Duodenal mucosa (tissue), 2 donors: Measurements from ENCODE around the gene SPG7.

Experiments
- H3K27ac ChIP-seq: one replicate; pipeline ENCODE4 v1.7.0; 2013; ENCODE audit warnings: low read depth, low read length
- H3K27me3 ChIP-seq, 2 donors: one replicate each; pipeline ENCODE4 v1.7.0; 2013; ENCODE audit warnings: low read length in 2 of 2, control low read depth in 1 of 2; ENCODE audit not compliant: insufficient read depth in 2 of 2, control insufficient read depth in 1 of 2
- H3K36me3 ChIP-seq, 2 donors: one replicate each; pipeline ENCODE4 v1.7.0; 2013; ENCODE audit warnings: low read length in 2 of 2, control low read depth in 1 of 2; ENCODE audit not compliant: insufficient read depth in 2 of 2, control insufficient read depth in 1 of 2
- H3K4me1 ChIP-seq, 2 donors: one replicate each; pipeline ENCODE4 v1.7.0; 2013; ENCODE audit warnings: low read length in 2 of 2, control low read depth in 1 of 2; ENCODE audit not compliant: insufficient read depth in 2 of 2, control insufficient read depth in 1 of 2
- H3K4me3 ChIP-seq, 2 donors: one replicate each; pipeline ENCODE4 v1.7.0; 2013; ENCODE audit warnings: low read length in 2 of 2, low read depth in 1 of 2
- H3K9ac ChIP-seq, 2 donors: one replicate each; pipeline ENCODE4 v1.7.0; 2013; ENCODE audit warnings: low read length in 2 of 2, low read depth in 1 of 2
- H3K9me3 ChIP-seq, 2 donors: one replicate each; pipeline ENCODE4 v1.7.0; 2013; ENCODE audit warnings: low read length in 2 of 2, control low read depth in 1 of 2; ENCODE audit not compliant: control insufficient read depth in 1 of 2

SPG7 gene

GRCh38 chr16:89530401-89531381 is 22.5 kb downstream of the SPG7 start:
- Histone ChIP-seq H3K4me3 (no peak overlapping the region), H3K27ac (no peak overlapping the region), H3K36me3 (peaks cover 51 to 82% of the 10 kb centered on the region in 2 donors), H3K9me3 (no peaks in the 10 kb centered on the region), H3K4me1 (peaks cover 16 to 17% of the 10 kb centered on the region in 2 donors), H3K9ac (no peak overlapping the region), H3K27me3 (no peaks in the 10 kb centered on the region)

GRCh38 chr16:89531821-89532526 is 23.8 kb downstream of the SPG7 start:
- H3K36me3 ChIP-seq = peaks cover 43 to 74% of the 10 kb centered on the region in 2 donors

DNA sequence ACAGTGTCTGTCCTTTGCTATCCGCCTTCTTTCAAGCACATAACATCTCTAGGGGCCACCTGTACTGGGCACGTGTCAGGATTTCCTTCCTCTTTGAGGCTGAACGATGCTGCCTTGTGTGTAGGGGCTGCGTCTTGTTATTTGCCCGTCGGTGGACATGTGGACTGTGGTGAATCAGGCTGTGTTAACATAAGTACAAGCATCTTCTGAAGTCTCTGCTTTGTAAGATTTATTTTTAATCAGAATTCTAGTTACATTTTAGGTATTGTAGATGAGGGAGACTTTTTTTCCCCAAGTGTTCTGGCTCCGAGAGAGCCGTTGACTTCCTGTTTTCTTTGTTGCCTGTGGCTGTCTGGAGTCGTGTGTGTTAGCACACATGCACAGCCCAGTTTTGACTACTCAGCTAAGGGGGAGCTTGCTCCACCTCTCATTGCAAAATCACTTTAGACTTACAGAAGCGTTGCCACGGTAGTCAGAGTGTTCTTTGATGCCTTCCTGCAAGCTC is 26.1 kb downstream of the SPG7 start:
- Histone ChIP-seq H3K9me3 (no peaks in the 10 kb centered on the region), H3K4me3 (peak overlapping the region; percentile 1 to 25), H3K27ac (no peak overlapping the region), H3K9ac (peak overlapping the region; percentile 13 to 28), H3K27me3 (no peaks in the 10 kb centered on the region), H3K36me3 (peaks cover 51 to 76% of the 10 kb centered on the region in 2 donors), H3K4me1 (peaks cover 23 to 25% of the 10 kb centered on the region in 2 donors)

More at GRCh38 chr16:89531821-89532526, 23.8 kb downstream of the SPG7 start:
- Histone ChIP-seq H3K27me3 (no peaks in the 10 kb centered on the region), H3K9ac (no peak overlapping the region), H3K27ac (no peak overlapping the region), H3K4me3 (no peak overlapping the region), H3K9me3 (no peaks in the 10 kb centered on the region), H3K4me1 (peaks cover 22 to 25% of the 10 kb centered on the region in 2 donors)

DNA sequence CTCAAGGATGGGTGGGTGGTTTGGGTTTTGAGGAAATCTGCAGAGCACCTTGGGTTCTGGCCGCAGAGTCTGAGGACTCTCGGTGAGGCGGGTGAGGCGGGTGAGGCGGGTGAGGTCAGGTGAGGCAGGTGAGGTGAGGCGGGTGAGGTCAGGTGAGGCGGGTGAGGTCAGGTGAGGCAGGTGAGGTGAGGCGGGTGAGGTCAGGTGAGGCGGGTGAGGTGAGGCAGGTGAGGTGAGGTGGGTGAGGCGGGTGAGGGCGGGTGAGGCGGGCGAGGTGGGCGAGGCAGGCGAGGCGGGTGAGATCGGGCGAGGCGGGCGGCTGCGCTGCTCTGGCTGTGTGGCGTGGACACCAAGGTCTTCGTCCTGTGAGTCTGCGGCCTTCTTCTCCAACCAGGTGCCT is 28.2 kb downstream of the SPG7 start:
- H3K9ac ChIP-seq = peak overlapping the region in 1 of 2 donors; percentile 42

GRCh38 chr16:89536886-89537548 is 28.8 kb downstream of the SPG7 start:
- Histone ChIP-seq H3K4me1 (peaks cover 23 to 25% of the 10 kb centered on the region in 2 donors), H3K9me3 (no peaks in the 10 kb centered on the region), H3K4me3 (no peak overlapping the region), H3K27ac (peak overlapping the region; percentile 55), H3K27me3 (no peaks in the 10 kb centered on the region), H3K36me3 (peaks cover 35 to 62% of the 10 kb centered on the region in 2 donors), H3K9ac (peak overlapping the region; percentile 7 to 42)

More for the DNA sequence above, 28.2 kb downstream of the SPG7 start:
- Histone ChIP-seq H3K4me1 (peaks cover 23 to 25% of the 10 kb centered on the region in 2 donors), H3K9me3 (no peaks in the 10 kb centered on the region), H3K4me3 (no peak overlapping the region), H3K36me3 (peaks cover 39 to 64% of the 10 kb centered on the region in 2 donors), H3K27me3 (no peaks in the 10 kb centered on the region), H3K27ac (peak overlapping the region; percentile 55)

- H3K27ac ChIP-seq = no peak overlapping the region
- H3K9me3 ChIP-seq = no peaks in the 10 kb centered on the region
These were observed 29.3 kb downstream of the SPG7 start for GRCh38 chr16:89537549-89537925.

GRCh38 chr16:89538286-89538685 is 30.1 kb downstream of the SPG7 start:
- Histone ChIP-seq H3K4me1 (peaks cover 23 to 25% of the 10 kb centered on the region in 2 donors), H3K4me3 (no peak overlapping the region), H3K27me3 (no peaks in the 10 kb centered on the region), H3K36me3 (peaks cover 34 to 55% of the 10 kb centered on the region in 2 donors), H3K27ac (no peak overlapping the region), H3K9ac (no peak overlapping the region), H3K9me3 (no peaks in the 10 kb centered on the region)

More at GRCh38 chr16:89537549-89537925, 29.3 kb downstream of the SPG7 start:
- peaks cover 34 to 57% of the 10 kb centered on the region in 2 donors for H3K36me3 ChIP-seq
- no peak overlapping the region for H3K9ac ChIP-seq
- H3K4me1 ChIP-seq = peaks cover 23 to 25% of the 10 kb centered on the region in 2 donors
- no peaks in the 10 kb centered on the region for H3K27me3 ChIP-seq
- no peak overlapping the region for H3K4me3 ChIP-seq

- H3K27ac ChIP-seq = no peak overlapping the region
- no peaks in the 10 kb centered on the region for H3K9me3 ChIP-seq
- peaks cover 20 to 46% of the 10 kb centered on the region in 2 donors for H3K36me3 ChIP-seq
- H3K4me3 ChIP-seq = no peak overlapping the region
- no peak overlapping the region for H3K9ac ChIP-seq
- peaks cover 18 to 25% of the 10 kb centered on the region in 2 donors for H3K4me1 ChIP-seq
- no peaks in the 10 kb centered on the region for H3K27me3 ChIP-seq
These were observed 32.4 kb downstream of the SPG7 start for GRCh38 chr16:89540557-89540956.

GRCh38 chr16:89541792-89542191 is 33.6 kb downstream of the SPG7 start:
- Histone ChIP-seq H3K27me3 (no peaks in the 10 kb centered on the region), H3K27ac (no peak overlapping the region), H3K9ac (no peak overlapping the region), H3K4me3 (no peak overlapping the region), H3K36me3 (peaks cover 17 to 47% of the 10 kb centered on the region in 2 donors), H3K4me1 (peaks cover 15 to 17% of the 10 kb centered on the region in 2 donors), H3K9me3 (no peaks in the 10 kb centered on the region)
